Heart left ventricle (tissue), 13 donors: Measurements from ENCODE around the gene DDOST.

ENCODE experiments used
- POLR2A ChIP-seq, 2 donors: fragments of 450-650 bp; IDR thresholded peaks; one replicate each; pipeline ENCODE4 v1.6.1; 2017; ENCODE audit warnings: antibody characterized with exemption in 2 of 2, mild to moderate bottlenecking in 2 of 2, moderate library complexity in 2 of 2
- TF ChIP-seq, protein P1 (sequence below), 12 donors: fragments of 200-600 bp; sonication (generic) in 4 of 12; IDR thresholded peaks; one replicate each; pipeline versions ENCODE4 v1.5.0 to v1.8.0; 2018 to 2022; ENCODE audit warnings: antibody characterized with exemption in 12 of 12, mild to moderate bottlenecking in 5 of 12
- donor health status: ischemic (EF 13 %, LVEDD 7.1; RV severe dilation, severe dysfunction).
- donor health status: DM: no; HTN: yes; CAD: no.
- donor health status: DM: no; HTN: no; CAD: no.
- donor health status: ischemic (EF 25% LVEDD 6.9; RV normal size, moderate dysfunction).
- donor health status: ischemic (EF 25% LVEDD 5.7; RV mildly dilated, moderate dysfunction).
- donor health status: ischemic (EF 35%, LVEDD 5.7; RV mildly dilated, moderate dysfunction).
- donor health status: nonischemic (EF 11% LVEDD 7.7; RV severe dilation, severe dysfunction).
- donor health status: DM: yes; HTN: yes; CAD: no.
- donor health status: PGD.
- donor health status: ischemic (EF 29% LVEDD 5.4; RV normal size, mild dysfunction).
- donor health status: nonischemic (EF 23%, LVEDD 6.1; RV moderate dilation, normal function).

DNA sequence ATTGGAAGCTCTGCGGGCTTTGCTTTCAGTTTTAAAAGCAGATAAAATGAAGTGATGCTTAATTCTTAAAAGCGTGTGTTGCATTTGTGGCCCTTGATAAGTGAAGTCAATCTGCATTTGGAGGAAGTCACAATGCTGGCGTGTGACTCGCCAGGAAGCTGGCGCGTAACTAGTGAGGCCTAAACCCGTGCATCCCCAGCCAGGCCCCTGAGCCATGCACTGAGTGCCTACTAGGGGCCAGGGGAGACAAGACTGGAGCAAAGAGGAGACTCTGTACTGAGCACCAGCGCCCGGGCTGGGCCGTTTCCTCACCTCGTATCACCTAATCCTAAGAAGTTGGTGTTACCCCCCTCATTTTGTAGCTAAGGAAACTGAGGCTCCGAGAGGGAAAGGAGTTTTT, 4.6 kb upstream of the DDOST start:
- TF ChIP-seq, protein P1, sequence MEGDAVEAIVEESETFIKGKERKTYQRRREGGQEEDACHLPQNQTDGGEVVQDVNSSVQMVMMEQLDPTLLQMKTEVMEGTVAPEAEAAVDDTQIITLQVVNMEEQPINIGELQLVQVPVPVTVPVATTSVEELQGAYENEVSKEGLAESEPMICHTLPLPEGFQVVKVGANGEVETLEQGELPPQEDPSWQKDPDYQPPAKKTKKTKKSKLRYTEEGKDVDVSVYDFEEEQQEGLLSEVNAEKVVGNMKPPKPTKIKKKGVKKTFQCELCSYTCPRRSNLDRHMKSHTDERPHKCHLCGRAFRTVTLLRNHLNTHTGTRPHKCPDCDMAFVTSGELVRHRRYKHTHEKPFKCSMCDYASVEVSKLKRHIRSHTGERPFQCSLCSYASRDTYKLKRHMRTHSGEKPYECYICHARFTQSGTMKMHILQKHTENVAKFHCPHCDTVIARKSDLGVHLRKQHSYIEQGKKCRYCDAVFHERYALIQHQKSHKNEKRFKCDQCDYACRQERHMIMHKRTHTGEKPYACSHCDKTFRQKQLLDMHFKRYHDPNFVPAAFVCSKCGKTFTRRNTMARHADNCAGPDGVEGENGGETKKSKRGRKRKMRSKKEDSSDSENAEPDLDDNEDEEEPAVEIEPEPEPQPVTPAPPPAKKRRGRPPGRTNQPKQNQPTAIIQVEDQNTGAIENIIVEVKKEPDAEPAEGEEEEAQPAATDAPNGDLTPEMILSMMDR (IDR thresholded peaks at IDR 0.05) = no peak
- no peak for TF ChIP-seq POLR2A (IDR thresholded peaks at IDR 0.05)
